Measurements from ENCODE around the gene GNPAT.

DNA sequence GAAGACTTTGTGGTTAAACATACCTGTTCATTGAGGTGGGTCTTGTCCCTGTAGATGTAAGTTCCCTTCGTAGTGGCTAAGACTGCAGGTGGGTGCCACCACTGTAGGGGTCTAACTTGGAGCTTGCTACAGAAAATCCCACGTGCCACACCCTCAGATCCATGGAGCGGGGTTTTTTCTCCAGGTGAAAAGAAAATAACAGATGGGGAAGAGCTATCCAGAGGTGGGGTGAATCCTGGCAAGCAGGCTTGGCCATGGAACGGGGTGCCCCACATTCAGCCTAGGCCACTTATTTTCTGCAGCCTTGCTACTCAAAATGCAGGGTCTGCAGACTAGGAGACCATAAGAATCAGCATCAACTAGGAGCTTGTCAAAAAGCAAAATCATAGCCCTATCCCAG is 72.6 kb downstream of the GNPAT start:
- TF ChIP-seq, protein P1, sequence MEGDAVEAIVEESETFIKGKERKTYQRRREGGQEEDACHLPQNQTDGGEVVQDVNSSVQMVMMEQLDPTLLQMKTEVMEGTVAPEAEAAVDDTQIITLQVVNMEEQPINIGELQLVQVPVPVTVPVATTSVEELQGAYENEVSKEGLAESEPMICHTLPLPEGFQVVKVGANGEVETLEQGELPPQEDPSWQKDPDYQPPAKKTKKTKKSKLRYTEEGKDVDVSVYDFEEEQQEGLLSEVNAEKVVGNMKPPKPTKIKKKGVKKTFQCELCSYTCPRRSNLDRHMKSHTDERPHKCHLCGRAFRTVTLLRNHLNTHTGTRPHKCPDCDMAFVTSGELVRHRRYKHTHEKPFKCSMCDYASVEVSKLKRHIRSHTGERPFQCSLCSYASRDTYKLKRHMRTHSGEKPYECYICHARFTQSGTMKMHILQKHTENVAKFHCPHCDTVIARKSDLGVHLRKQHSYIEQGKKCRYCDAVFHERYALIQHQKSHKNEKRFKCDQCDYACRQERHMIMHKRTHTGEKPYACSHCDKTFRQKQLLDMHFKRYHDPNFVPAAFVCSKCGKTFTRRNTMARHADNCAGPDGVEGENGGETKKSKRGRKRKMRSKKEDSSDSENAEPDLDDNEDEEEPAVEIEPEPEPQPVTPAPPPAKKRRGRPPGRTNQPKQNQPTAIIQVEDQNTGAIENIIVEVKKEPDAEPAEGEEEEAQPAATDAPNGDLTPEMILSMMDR (conservative IDR thresholded peaks at IDR 0.05; ENCODE audit: low read depth, low read length): no peak
- no peak for TF ChIP-seq EZH2 (IDR thresholded peaks at IDR 0.05; ENCODE audit: low read length, unreplicated experiment)
